ENCODE measurements around the gene GCGR. TPM values are rescaled to one million over a fixed set of nuclear protein-coding genes. Genes with fewer than 3 reads are reported as not detected.

Gene GCGR
- total RNA-seq, 1 experiment from 2014 or later = 1.4 TPM

DNA sequence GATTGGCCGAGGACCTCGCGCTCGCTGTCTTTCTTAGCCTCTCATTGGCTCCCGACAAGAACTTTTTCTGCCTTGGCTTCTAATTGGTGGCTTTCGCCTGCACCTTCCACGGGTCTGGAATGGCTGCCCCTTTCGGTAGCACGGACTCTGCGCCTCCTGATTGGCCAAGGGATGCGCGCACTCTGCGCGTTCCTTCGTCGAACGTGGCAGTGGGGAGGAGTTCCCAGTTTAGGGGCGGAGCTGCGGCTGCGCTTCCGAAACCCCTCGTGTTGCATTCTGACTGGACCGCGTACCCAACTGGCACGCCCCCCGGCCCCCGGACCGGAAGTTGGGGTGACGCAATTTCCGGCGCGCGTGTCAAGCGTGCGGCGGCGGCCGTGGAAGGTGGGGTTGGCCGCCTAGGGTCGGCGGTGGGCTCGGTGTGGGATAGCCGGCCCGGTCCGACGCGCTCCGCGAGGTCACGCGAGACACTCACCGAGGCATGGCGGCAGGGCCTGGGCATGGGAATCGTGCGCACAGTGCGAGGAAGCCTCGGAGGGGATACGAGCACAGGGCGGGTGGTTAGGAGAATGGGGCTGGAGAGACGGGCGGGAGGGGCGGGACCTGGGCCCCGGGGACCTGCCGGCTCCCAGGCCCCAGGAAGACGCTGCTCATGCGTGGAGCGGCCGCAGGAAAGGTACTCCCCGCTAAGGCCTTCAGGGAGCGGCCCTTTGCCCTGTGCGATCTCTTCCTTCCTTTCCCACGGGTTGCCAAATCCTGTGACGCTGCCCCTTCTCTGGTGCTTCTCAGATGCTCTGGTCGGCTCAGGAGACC lies 57.0 kb downstream of the GCGR start (continued):
- TF ChIP-seq, protein P1, sequence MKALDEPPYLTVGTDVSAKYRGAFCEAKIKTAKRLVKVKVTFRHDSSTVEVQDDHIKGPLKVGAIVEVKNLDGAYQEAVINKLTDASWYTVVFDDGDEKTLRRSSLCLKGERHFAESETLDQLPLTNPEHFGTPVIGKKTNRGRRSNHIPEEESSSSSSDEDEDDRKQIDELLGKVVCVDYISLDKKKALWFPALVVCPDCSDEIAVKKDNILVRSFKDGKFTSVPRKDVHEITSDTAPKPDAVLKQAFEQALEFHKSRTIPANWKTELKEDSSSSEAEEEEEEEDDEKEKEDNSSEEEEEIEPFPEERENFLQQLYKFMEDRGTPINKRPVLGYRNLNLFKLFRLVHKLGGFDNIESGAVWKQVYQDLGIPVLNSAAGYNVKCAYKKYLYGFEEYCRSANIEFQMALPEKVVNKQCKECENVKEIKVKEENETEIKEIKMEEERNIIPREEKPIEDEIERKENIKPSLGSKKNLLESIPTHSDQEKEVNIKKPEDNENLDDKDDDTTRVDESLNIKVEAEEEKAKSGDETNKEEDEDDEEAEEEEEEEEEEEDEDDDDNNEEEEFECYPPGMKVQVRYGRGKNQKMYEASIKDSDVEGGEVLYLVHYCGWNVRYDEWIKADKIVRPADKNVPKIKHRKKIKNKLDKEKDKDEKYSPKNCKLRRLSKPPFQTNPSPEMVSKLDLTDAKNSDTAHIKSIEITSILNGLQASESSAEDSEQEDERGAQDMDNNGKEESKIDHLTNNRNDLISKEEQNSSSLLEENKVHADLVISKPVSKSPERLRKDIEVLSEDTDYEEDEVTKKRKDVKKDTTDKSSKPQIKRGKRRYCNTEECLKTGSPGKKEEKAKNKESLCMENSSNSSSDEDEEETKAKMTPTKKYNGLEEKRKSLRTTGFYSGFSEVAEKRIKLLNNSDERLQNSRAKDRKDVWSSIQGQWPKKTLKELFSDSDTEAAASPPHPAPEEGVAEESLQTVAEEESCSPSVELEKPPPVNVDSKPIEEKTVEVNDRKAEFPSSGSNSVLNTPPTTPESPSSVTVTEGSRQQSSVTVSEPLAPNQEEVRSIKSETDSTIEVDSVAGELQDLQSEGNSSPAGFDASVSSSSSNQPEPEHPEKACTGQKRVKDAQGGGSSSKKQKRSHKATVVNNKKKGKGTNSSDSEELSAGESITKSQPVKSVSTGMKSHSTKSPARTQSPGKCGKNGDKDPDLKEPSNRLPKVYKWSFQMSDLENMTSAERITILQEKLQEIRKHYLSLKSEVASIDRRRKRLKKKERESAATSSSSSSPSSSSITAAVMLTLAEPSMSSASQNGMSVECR (CRISPR knock-in tag; IDR thresholded peaks at IDR 0.05; ENCODE audit: borderline replicate concordance) = peak; percentile 78; the same call in 1 of the 2 replicates
- no peak for TF ChIP-seq OVOL2 (CRISPR knock-in tag; IDR thresholded peaks at IDR 0.05; ENCODE audit: borderline replicate concordance)
- TF ChIP-seq, protein P2, sequence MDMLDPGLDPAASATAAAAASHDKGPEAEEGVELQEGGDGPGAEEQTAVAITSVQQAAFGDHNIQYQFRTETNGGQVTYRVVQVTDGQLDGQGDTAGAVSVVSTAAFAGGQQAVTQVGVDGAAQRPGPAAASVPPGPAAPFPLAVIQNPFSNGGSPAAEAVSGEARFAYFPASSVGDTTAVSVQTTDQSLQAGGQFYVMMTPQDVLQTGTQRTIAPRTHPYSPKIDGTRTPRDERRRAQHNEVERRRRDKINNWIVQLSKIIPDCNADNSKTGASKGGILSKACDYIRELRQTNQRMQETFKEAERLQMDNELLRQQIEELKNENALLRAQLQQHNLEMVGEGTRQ (CRISPR knock-in tag; IDR thresholded peaks at IDR 0.05) = peak; percentile 63
- TF ChIP-seq ELF4 (CRISPR knock-in tag; IDR thresholded peaks at IDR 0.05; ENCODE audit: low read depth) = no peak
- TF ChIP-seq, protein P3, sequence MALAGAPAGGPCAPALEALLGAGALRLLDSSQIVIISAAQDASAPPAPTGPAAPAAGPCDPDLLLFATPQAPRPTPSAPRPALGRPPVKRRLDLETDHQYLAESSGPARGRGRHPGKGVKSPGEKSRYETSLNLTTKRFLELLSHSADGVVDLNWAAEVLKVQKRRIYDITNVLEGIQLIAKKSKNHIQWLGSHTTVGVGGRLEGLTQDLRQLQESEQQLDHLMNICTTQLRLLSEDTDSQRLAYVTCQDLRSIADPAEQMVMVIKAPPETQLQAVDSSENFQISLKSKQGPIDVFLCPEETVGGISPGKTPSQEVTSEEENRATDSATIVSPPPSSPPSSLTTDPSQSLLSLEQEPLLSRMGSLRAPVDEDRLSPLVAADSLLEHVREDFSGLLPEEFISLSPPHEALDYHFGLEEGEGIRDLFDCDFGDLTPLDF (CRISPR knock-in tag; IDR thresholded peaks at IDR 0.05) = no peak
- TF ChIP-seq FOXP4 (CRISPR knock-in tag; IDR thresholded peaks at IDR 0.05) = peak; percentile 28
- no peak for TF ChIP-seq ZNF219 (CRISPR knock-in tag; IDR thresholded peaks at IDR 0.05; ENCODE audit: borderline replicate concordance)
- TF ChIP-seq, protein P4, sequence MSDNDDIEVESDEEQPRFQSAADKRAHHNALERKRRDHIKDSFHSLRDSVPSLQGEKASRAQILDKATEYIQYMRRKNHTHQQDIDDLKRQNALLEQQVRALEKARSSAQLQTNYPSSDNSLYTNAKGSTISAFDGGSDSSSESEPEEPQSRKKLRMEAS (CRISPR knock-in tag; IDR thresholded peaks at IDR 0.05) = peak; percentile 93
- TF ChIP-seq ZNF423 (CRISPR knock-in tag; IDR thresholded peaks at IDR 0.05) = peak; percentile 91
- 0 out of 2 replicates have a peak, but pooled peaks have one; percentile 15 for TF ChIP-seq KAT7 (CRISPR knock-in tag; IDR thresholded peaks at IDR 0.05; ENCODE audit: borderline replicate concordance)
- no peak for TF ChIP-seq RORB (CRISPR knock-in tag; IDR thresholded peaks at IDR 0.05)
- TF ChIP-seq NFE2L1 (CRISPR knock-in tag; IDR thresholded peaks at IDR 0.05) = 0 out of 2 replicates have a peak, but pooled peaks have one; percentile 50
- no peak for TF ChIP-seq ESRRA (CRISPR knock-in tag; IDR thresholded peaks at IDR 0.05; ENCODE audit: borderline replicate concordance)
- no peak for TF ChIP-seq FOXJ3 (CRISPR knock-in tag; IDR thresholded peaks at IDR 0.05; ENCODE audit: borderline replicate concordance)
- 0 out of 2 replicates have a peak, but pooled peaks have one; percentile 21 for TF ChIP-seq ZBTB43 (CRISPR knock-in tag; IDR thresholded peaks at IDR 0.05)
- no peak for TF ChIP-seq ATF1 (CRISPR knock-in tag; IDR thresholded peaks at IDR 0.05)
- TF ChIP-seq GRHL2 (CRISPR knock-in tag; IDR thresholded peaks at IDR 0.05; ENCODE audit: insufficient replicate concordance, severe bottlenecking) = no peak
- TF ChIP-seq TEAD1 (CRISPR knock-in tag; IDR thresholded peaks at IDR 0.05) = no peak; the same call in 1 of the 2 replicates
- peak; percentile 93 for TF ChIP-seq FOXK1 (CRISPR knock-in tag; IDR thresholded peaks at IDR 0.05)
- TF ChIP-seq ZBTB21 (CRISPR knock-in tag; IDR thresholded peaks at IDR 0.05; ENCODE audit: borderline replicate concordance) = no peak
- TF ChIP-seq ZSCAN18 (CRISPR knock-in tag; IDR thresholded peaks at IDR 0.05) = peak; percentile 99
- no peak for TF ChIP-seq JUN (CRISPR knock-in tag; IDR thresholded peaks at IDR 0.05)
- TF ChIP-seq TP53 (CRISPR knock-in tag; IDR thresholded peaks at IDR 0.05) = no peak
- peak; percentile 92 for TF ChIP-seq ZNF671 (CRISPR knock-in tag; IDR thresholded peaks at IDR 0.05)
- TF ChIP-seq NR1H2 (CRISPR knock-in tag; IDR thresholded peaks at IDR 0.05) = no peak
- TF ChIP-seq CREB1 (CRISPR knock-in tag; IDR thresholded peaks at IDR 0.05) = no peak

Measured in WTC11 (cell line).